ENCODE data around the gene NTM. TPM values are rescaled to one million over a fixed set of nuclear protein-coding genes. Genes with fewer than 3 reads are reported as not detected.

Gene NTM
- total RNA-seq, 2 donors from 2014 or later, result 19.1 to 44.7 TPM

DNA sequence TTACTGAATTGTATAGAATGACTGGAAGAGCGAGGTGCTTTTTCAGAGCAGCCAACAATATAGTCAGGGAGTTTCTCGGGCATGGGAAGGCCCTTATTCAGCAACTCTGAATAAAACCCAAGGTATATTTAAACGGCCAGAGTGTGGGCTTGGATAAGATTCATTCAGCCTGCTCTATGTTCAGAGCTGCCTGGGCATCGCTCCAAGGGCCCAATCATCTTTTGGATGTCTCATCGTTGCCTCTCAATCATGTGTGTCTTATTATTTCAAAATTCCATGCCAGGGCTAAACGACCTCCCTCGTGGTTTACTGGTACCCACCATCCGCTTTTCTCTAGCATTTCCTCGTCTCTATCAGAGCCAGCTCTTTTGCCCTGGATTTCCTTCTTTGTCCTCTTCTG lies 19.5 kb upstream of the NTM start:
- DNase-seq (ENCODE audit: low spot score), result no peak
- Histone ChIP-seq H3K4me1 (no peaks in the 10 kb centered on the region), H3K4me3 (no peak overlapping the region), H3K27ac (no peak overlapping the region), H3K9me3 (no peaks in the 10 kb centered on the region), H3K27me3 (no peaks in the 10 kb centered on the region), H3K36me3 (no peaks in the 10 kb centered on the region)
- TF ChIP-seq, protein P1, sequence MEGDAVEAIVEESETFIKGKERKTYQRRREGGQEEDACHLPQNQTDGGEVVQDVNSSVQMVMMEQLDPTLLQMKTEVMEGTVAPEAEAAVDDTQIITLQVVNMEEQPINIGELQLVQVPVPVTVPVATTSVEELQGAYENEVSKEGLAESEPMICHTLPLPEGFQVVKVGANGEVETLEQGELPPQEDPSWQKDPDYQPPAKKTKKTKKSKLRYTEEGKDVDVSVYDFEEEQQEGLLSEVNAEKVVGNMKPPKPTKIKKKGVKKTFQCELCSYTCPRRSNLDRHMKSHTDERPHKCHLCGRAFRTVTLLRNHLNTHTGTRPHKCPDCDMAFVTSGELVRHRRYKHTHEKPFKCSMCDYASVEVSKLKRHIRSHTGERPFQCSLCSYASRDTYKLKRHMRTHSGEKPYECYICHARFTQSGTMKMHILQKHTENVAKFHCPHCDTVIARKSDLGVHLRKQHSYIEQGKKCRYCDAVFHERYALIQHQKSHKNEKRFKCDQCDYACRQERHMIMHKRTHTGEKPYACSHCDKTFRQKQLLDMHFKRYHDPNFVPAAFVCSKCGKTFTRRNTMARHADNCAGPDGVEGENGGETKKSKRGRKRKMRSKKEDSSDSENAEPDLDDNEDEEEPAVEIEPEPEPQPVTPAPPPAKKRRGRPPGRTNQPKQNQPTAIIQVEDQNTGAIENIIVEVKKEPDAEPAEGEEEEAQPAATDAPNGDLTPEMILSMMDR (IDR thresholded peaks at IDR 0.05), result no peak

DNA sequence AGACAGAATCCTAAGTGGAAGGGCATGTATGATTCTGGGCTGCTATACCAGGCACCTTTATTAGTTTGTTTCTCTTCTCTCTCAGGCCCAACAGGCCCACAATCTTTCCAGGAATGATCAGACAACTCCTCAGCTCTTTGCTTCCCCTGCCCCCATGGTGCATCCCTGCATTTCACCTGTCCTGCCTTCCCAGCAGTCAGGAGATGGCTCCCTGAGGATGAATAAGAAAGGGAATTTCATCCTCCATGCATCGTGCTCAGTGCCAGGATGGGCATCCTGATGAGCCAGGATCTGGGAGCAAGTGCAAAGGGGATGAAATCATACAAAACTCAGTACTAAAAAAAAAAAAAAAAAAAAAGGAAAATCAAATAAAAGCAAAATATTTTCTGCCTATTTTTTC lies 18.6 kb upstream of the NTM start:
- Histone ChIP-seq H3K27me3 (no peaks in the 10 kb centered on the region), H3K4me1 (no peaks in the 10 kb centered on the region), H3K4me3 (no peak overlapping the region), H3K9me3 (no peaks in the 10 kb centered on the region), H3K36me3 (no peaks in the 10 kb centered on the region), H3K27ac (no peak overlapping the region)
- TF ChIP-seq, protein P1 (IDR thresholded peaks at IDR 0.05), result no peak
- no peak for DNase-seq (ENCODE audit: low spot score)

DNA sequence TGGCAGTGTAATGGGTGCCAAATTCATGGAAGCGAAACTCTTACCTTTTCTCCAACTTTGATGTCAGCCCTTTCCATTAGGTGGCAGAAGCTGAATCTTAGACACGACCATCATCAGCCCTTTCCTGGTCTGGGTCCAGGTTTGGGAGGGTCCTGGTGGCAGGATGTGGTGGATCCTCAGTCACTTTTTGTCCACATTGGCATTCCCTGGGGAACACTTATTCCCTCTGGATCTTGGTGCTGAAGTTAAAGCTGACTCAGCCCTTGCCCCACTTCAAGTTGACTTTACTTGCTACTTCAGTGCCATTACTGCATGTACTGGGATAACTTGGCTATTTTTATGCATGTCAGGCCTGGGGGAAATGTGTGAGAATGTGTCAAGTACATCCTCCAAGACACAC lies 16.6 kb upstream of the NTM start:
- H3K27me3 ChIP-seq, result no peaks in the 10 kb centered on the region
- H3K27ac ChIP-seq, result no peak overlapping the region
- no peak overlapping the region for H3K4me3 ChIP-seq
- H3K36me3 ChIP-seq, result no peaks in the 10 kb centered on the region
- H3K9me3 ChIP-seq, result no peaks in the 10 kb centered on the region
- TF ChIP-seq, protein P1 (IDR thresholded peaks at IDR 0.05), result no peak
- no peaks in the 10 kb centered on the region for H3K4me1 ChIP-seq
- DNase-seq (ENCODE audit: low spot score), result no peak

DNA sequence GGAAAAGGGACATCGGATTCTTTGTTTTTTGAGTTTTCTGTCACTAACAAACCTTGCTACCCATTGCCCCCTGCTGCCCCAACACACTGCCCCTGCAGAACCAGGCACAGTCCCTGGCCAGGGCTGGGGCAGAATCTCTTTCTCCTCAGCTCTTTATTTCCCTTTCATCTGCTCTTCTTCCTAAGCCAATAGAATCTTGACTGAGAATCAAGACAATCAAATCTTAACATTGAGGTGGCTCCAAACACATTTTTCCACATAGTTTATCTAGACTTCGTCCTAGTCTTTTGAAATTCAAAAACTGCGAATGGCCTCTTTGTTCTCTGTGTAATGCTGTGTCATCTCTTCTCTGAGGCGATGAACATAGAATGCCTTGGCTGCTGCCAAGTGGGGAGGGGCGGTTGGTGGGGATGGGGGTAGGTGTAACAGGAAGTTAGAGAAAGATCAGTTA lies 16.1 kb upstream of the NTM start:
- no peak overlapping the region for H3K4me3 ChIP-seq
- TF ChIP-seq, protein P1 (IDR thresholded peaks at IDR 0.05), result no peak
- no peaks in the 10 kb centered on the region for H3K36me3 ChIP-seq
- no peak overlapping the region for H3K27ac ChIP-seq
- no peaks in the 10 kb centered on the region for H3K27me3 ChIP-seq
- no peak for DNase-seq (ENCODE audit: low spot score)
- no peaks in the 10 kb centered on the region for H3K4me1 ChIP-seq
- H3K9me3 ChIP-seq, result no peaks in the 10 kb centered on the region

DNA sequence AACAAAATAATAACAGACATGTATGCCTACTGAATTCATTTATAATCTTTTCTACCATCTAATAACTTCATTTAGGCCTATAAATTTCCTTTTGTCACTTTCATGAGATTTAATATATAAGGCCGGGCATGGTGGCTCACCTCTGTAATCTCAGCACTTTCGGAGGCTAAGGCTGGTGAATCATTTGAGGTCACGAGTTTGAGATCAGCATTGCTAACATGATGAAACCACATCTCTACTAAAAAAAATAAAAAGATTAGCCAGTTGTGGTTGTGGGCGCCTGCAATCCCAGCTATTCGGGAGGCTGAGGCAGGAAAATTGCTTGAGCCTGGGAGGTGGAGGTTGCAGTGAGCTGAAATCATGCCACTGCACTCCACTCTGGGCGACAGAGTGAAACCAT lies 14.2 kb upstream of the NTM start:
- TF ChIP-seq, protein P1 (IDR thresholded peaks at IDR 0.05), result no peak
- no peak for DNase-seq (ENCODE audit: low spot score)
- Histone ChIP-seq H3K9me3 (no peaks in the 10 kb centered on the region), H3K36me3 (no peaks in the 10 kb centered on the region), H3K4me1 (no peaks in the 10 kb centered on the region), H3K27me3 (no peaks in the 10 kb centered on the region), H3K4me3 (no peak overlapping the region), H3K27ac (no peak overlapping the region)

DNA sequence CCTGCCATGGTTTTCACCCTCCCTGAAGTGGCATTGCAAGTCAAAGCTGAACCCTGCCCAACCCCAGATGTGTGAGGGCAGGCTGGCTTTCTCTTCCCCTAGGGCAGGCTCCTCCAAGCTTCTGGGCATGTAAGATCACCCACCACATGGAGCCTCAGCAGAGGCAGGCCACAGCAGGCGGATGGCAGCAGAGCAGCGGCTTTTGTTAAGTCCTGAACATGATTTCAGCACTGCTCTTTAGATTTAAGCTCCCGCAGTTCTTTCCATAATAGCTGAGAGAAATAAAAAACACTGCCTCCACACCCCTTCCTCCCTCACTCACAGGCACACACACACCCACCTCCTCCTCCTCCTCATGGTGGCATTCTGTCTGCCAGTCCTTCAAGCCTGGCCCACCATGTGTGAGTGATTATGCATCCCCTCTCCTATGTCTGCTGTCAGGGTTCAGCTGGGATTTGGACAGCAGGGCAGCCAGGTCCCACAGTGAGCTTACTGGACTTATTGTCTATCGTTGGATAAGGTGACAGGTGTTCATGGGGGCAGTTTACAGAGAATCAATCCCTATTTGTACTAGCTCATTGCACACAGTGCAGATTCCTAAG lies 5.0 kb upstream of the NTM start:
- TF ChIP-seq, protein P1 (IDR thresholded peaks at IDR 0.05), result no peak
- H3K27ac ChIP-seq, result no peak overlapping the region

More for the DNA sequence above, 5.0 kb upstream of the NTM start:
- DNase-seq (ENCODE audit: low spot score), result no peak
- no peaks in the 10 kb centered on the region for H3K4me1 ChIP-seq
- H3K27me3 ChIP-seq, result no peaks in the 10 kb centered on the region
- H3K4me3 ChIP-seq, result no peak overlapping the region
- no peaks in the 10 kb centered on the region for H3K36me3 ChIP-seq
- no peaks in the 10 kb centered on the region for H3K9me3 ChIP-seq
